ENCODE results near the gene MGRN1. TPM values are rescaled to one million over a fixed set of nuclear protein-coding genes. Genes with fewer than 3 reads are reported as not detected.

MGRN1 gene
- total RNA-seq, 1 donor from 2014 or later = 63.6 TPM

DNA sequence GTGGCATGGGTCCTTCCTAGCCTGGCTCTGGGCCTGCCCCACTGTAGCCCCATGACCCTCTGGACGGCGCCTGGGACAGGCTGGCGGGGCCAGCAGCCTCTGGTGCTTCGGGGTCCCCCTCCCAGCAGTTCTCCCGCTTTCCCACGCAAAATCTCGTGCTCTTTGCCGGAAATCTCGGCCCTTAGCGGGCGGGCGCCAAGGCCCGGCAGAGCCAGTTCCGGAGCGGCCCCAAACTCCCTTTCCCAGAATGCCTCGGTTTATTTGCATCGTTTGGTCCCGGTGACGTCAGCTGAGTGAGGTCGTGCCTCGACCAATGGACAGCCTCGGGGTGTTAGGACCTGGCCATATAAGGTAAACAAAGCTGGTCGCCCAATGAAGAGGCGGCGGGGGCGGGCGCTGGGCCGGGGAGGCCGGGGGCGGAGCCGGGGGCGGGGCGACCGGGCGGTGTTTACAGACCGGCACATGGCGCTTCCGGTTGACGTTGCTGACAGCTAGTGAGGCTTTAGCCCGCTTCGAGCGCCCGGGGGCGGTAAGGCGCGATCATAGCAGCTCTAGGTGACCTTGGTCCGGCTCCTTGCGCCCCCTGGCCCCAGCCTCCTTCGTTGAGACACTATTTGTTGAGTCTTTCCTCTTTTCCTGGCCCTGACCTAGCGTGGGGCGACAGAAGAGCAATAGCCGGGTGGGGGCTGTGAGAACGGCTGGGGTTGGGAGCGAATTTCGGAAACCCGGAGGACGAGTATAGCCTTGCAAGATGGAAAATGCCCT is 8.4 kb upstream of the MGRN1 start:
- H3K4me3 ChIP-seq (ENCODE audit: low read depth, low read length) = peak overlapping the region; percentile 51
- H3K27me3 ChIP-seq (ENCODE audit: control insufficient read depth, insufficient read depth, low read length) = no peaks in the 10 kb centered on the region
- peak; percentile 99 for DNase-seq (ENCODE audit: low read depth)
- peak; percentile 52 for TF ChIP-seq CTCF (IDR thresholded peaks at IDR 0.05; ENCODE audit: insufficient read depth, low read length, poor library complexity, severe bottlenecking)
- no peaks in the 10 kb centered on the region for H3K36me3 ChIP-seq (ENCODE audit: control insufficient read depth, insufficient read depth, low read length)

DNA sequence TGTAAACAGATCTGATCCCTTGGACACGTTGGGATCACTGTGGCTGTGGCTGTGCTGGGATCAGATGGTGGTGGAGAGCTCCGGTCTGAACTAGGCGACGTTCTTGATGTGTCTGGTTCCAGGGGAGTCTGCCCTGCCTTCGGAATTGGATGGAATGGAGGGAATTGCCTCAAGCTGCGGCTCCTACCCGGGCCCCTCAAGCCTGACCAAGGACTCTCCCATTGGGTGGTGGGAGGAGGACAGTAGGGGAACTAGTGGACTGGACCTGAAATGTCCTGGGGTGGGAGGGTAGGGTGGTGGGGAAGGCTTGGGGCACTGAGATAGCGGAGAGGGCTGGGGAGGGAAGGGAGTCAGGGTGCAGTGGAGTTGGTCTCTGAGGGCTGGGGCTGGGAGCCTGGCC is 6.7 kb upstream of the MGRN1 start:
- no peak overlapping the region for H3K4me3 ChIP-seq (ENCODE audit: low read depth, low read length)
- DNase-seq (ENCODE audit: low read depth) = no peak
- TF ChIP-seq CTCF (IDR thresholded peaks at IDR 0.05; ENCODE audit: insufficient read depth, low read length, poor library complexity, severe bottlenecking) = no peak

GRCh38 chr16:4618645-4619418 is 5.8 kb upstream of the MGRN1 start:
- Histone ChIP-seq H3K27me3 (ENCODE audit: control insufficient read depth, insufficient read depth, low read length) (no peaks in the 10 kb centered on the region), H3K4me3 (ENCODE audit: low read depth, low read length) (no peak overlapping the region), H3K36me3 (ENCODE audit: control insufficient read depth, insufficient read depth, low read length) (no peaks in the 10 kb centered on the region)
- no peak for TF ChIP-seq CTCF (IDR thresholded peaks at IDR 0.05; ENCODE audit: insufficient read depth, low read length, poor library complexity, severe bottlenecking)
- no peak for DNase-seq (ENCODE audit: low read depth)

More for the DNA sequence above, 6.7 kb upstream of the MGRN1 start:
- H3K27me3 ChIP-seq (ENCODE audit: control insufficient read depth, insufficient read depth, low read length) = no peaks in the 10 kb centered on the region
- no peaks in the 10 kb centered on the region for H3K36me3 ChIP-seq (ENCODE audit: control insufficient read depth, insufficient read depth, low read length)

DNA sequence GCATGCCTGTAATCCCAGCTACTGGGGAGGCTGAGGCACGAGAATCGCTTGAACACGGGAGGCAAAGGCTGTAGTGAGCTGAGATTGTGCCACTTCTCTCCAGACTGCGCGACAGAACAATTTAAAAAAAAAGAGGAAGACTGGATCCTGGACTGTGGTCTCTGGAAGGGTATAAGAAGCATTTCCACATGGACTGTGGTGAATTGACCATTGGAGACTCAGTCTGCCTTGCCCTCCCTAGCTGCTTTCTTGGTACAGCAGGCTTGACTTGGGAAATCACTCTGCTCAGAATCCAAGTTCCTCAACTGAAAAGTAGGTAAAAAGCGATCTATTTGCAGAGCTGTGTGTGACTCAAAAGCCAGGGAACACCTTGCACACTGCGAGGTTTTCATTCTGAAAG is 1.0 kb upstream of the MGRN1 start:
- Histone ChIP-seq H3K4me3 (ENCODE audit: low read depth, low read length) (no peak overlapping the region), H3K27me3 (ENCODE audit: control insufficient read depth, insufficient read depth, low read length) (no peaks in the 10 kb centered on the region), H3K36me3 (ENCODE audit: control insufficient read depth, insufficient read depth, low read length) (no peaks in the 10 kb centered on the region)
- TF ChIP-seq CTCF (IDR thresholded peaks at IDR 0.05; ENCODE audit: insufficient read depth, low read length, poor library complexity, severe bottlenecking) = no peak
- DNase-seq (ENCODE audit: low read depth) = no peak

DNA sequence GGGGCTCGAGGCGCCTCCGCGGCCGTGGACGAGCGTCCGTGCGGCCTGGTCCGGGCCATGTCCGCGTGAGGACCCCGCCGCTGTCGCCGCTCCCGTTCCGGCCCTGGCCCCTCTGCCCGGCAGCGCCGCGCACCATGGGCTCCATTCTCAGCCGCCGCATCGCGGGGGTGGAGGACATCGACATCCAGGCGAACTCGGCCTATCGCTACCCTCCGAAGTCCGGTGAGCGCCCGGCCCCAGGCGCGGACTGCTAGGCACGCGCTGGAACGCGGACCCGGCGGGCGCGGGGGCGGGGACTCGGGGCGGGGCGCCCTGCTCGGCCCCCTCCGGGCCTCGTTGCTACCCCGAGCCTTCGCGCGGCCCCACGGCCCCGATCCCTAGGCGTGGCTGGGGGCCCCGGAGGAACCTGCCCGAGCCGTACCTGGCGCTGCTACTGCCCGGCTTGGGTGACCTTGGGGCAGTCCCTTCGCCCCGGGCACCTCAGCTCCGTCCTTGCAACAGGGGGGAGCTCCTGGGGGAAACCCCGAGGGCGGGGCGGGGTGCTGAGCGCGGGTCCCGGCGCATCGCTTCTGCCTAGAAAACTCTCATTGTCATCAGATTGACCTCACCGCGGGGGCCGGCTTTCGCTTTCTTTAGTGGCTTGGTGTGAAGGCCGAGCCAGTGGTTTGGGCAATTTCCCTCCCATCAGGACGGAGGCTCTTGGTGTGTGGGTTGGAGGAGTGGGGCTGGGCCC is 367 bp downstream of the MGRN1 start:
- Histone ChIP-seq H3K4me3 (ENCODE audit: low read depth, low read length) (peak overlapping the region; percentile 93), H3K36me3 (ENCODE audit: control insufficient read depth, insufficient read depth, low read length) (no peaks in the 10 kb centered on the region), H3K27me3 (ENCODE audit: control insufficient read depth, insufficient read depth, low read length) (no peaks in the 10 kb centered on the region)
- DNase-seq (ENCODE audit: low read depth) = no peak
- no peak for TF ChIP-seq CTCF (IDR thresholded peaks at IDR 0.05; ENCODE audit: insufficient read depth, low read length, poor library complexity, severe bottlenecking)

All from kidney epithelial cell (primary cell).